GM18502 (cell line): ENCODE measurements around the gene VEGFB.

Experiments used
- ATAC-seq: cut with Tn5 transposase; IDR thresholded peaks from one replicate; pipeline ENCODE4 v1.9.1; 2021; ENCODE audit warnings: mild to moderate bottlenecking; ENCODE audit not compliant: unreplicated experiment, poor library complexity

Gene VEGFB

GRCh38 chr11:64258356-64258755 lies 24.0 kb downstream of the VEGFB start:
- ATAC-seq: no peak

GRCh38 chr11:64258946-64259532 lies 24.7 kb downstream of the VEGFB start:
- ATAC-seq: no peak

DNA sequence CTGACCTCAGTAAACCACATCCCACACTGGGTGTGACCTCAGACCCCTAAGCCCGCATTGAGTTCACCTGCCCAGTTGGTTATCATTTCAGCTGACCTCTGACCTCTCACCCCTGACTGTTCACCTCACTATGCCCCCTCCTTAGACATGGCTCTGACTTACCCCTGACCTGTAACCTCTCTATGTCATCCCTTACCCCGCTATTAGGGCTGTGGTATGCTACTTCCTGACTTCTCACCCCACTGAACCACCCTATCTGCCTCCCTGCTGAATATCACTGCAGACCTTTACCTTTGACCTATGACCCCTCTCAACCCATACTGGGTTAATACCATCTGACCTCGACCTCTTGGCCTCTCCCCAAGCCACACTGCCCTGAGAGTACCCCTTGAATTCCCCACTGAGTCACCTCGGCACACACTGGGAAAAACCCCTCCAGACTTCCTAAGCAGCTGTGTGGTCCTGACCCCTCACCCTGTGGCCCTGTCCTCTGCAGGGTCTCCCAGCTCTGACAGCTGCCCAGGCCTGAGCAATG lies 25.2 kb downstream of the VEGFB start:
- ATAC-seq: no peak

DNA sequence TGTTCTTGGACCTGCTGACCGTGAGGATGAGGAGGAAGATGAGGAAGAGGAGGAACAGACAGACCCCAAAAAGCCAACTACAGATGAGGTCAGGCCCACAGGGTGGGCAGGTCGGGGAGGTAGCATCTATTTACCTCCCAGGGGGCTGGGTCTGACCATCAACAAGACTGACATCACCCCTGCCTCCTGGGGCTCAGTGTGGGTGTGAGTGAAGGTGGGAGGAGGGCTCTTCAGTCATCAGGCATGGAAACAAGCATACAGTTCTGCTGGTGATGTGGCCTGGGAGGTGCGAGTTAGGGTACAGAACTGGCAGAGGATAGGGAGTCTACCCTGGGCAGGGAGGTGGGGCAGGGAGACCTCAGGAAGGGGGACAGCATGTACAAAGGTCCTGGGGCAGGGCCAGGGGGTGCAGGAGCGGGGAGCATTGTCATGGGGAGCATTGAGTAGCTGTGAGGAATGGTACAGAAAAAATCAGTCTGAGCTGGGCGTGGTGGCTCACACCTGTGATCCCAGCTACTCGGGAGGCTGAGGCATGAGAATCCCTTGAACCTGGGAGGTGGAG lies 25.8 kb downstream of the VEGFB start:
- no peak for ATAC-seq

GRCh38 chr11:64261556-64262080 lies 27.2 kb downstream of the VEGFB start:
- ATAC-seq: no peak

DNA sequence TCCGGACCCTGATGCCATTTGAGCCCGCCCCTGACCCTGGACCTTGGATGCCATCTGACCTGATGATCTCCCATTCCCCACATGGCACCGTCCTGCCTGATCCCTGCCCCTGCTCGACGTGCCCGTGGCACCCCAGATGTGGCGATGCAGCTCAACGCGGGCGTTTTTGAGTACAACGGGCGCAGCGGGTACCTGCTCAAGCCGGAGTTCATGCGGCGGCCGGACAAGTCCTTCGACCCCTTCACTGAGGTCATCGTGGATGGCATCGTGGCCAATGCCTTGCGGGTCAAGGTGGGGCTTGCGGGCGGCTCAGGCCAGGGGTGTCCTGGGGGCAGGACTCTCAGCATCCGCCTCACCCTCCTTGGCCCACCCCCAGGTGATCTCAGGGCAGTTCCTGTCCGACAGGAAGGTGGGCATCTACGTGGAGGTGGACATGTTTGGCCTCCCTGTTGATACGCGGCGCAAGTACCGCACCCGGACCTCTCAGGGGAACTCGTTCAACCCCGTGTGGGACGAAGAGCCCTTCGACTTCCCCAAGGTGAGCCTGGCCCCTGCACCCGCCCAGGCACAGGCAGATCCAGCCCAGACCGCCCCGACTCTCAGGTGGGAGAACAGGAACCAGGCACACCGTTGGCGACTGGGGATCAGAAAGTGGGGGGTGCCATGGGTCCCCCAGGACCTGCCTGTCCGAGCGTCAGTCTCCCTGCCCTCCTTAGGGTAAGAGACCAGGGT lies 28.1 kb downstream of the VEGFB start:
- ATAC-seq: no peak

GRCh38 chr11:64263021-64263946 lies 28.9 kb downstream of the VEGFB start:
- ATAC-seq: no peak

GRCh38 chr11:64263947-64264317 lies 29.5 kb downstream of the VEGFB start:
- ATAC-seq: no peak

GRCh38 chr11:64264371-64264852 lies 30.0 kb downstream of the VEGFB start:
- no peak for ATAC-seq

GRCh38 chr11:64265176-64266160 lies 31.1 kb downstream of the VEGFB start:
- ATAC-seq: no peak

- ATAC-seq: no peak
Measured at GRCh38 chr11:64266339-64266738, 32.0 kb downstream of the VEGFB start.

DNA sequence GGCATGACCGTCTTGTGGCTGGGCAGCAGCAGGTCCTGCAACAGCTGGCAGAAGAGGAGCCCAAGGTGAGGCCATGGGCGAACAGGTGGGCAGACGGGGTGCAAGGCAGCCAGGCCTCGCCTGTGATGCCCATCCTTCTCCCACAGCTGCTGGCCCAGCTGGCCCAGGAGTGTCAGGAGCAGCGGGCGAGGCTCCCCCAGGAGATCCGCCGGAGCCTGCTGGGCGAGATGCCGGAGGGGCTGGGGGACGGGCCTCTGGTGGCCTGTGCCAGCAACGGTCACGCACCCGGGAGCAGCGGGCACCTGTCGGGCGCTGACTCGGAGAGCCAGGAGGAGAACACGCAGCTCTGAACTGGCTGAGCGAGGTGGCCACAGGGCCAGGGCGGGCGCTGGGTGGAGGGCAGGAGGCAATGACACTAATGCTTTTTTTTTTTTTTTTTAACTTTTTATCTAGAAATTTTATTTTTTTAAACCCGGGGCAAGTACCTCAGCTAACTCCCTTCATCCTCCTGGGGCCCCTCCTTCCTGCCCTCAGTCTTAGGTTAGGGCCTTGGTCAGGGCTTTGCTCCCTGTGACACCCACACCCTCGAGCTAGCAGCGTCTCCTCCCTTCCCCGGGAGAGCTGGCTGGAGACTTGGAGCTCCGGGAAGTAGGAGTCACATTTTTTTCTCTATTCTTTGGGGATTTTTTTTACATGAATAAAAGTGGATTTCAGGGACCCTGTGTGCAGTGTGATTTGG lies 33.0 kb downstream of the VEGFB start:
- ATAC-seq: no peak

DNA sequence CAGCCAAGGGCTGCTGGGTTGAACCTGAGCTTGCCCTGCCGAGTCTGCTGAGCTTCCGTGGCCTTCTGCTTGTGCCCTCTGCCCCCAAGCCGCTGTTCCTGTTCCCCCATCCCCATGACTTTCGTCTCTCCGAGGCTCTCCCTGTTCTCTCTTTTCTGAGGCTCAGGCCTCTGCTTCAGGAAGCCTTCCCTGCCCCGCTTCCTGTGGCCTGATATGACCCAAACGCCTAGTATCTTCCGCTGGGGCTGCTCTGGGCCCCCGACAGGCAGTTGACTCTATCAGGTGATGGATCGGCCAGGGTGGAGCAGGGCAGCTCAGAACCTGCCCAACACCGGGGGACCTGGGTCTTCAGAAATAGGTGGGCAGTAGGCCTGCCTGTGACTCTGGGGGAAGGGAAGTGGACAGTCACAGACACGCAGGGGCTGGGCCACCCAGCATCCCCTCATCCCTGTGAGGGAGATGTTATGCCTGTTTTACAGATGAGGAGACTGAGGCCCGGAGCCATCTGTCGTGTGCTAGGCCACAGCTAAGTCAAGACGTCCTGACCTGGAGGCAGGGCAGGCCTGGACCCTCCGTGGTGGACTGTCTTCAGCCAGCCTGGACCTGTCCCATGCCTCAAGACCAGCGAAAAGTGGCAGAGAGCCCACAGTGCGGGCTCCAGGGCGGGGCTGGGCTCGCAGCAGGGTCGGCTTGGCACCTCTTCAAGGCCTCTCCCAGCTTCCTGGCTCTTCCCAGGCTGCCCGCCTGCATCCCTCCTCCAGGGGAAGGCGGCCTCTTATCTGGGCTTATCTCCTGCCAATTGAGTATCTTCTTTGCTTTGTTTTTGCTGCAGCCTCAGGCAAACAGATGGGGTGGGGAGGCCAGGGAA lies 33.9 kb downstream of the VEGFB start:
- no peak for ATAC-seq

DNA sequence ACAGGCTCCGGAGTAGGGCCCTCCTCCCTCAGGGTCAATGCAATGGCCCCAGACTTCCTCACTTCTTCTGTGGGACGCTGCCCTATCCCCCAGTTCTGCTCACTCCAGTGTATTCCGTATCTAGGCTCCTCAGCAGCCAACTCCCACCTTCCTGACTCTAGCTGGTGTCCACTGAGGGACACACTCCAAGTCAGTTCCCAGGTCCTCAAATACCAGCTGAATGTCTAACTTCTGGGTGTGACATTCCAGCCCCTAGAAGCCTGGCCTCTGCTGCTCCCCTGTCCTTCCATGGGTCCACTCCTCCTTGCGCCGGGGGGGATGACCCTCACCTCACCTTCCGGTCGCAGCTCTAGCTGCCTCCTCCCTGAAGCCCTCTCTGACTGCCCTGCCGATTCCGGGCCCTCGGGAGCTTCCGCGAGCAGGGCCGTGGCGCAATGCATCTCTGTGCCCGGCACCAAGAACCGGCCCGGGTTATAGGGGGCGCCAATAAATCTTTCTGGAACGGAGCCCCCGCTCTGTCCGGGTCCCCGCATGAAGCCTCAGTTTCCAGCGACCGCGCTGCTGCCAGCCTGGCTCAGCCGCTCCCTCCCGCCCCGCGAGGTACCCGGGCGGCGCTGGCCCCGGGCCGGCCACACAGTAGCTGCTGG lies 34.6 kb downstream of the VEGFB start:
- ATAC-seq: peak; percentile 8

DNA sequence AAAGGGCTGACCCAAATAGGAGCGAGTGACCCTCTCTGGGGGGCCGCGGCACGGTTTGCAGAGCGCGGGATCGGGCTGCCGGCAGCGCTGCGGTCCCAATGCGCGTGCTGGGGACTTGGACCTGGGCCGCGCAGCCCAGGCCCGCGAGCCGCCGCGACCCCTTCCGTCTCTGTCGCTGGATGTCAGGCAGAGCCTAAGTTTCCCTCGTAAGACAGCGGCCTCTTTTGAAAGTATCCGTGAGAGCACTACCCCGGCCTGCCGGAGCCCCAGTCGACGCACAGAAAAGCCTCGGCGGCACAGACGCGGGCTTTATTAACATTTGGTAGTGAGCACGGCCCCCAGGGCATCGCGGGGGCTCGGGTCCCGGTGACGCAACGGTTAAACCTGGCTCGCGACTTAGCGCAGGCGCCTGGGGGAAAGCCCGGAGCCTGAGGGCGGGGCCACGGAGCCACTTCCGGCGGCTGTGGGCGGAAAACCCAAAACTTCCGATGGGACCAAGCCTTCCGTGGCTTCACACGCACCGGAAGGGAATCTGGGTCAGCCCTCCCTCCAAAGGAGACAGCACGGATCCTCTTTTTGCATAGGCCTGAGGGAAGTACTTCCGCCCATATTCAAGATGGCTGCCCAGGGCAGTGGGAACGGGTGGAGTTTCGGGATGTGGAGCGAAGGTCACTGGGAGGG lies 35.3 kb downstream of the VEGFB start:
- peak; percentile 64 for ATAC-seq

DNA sequence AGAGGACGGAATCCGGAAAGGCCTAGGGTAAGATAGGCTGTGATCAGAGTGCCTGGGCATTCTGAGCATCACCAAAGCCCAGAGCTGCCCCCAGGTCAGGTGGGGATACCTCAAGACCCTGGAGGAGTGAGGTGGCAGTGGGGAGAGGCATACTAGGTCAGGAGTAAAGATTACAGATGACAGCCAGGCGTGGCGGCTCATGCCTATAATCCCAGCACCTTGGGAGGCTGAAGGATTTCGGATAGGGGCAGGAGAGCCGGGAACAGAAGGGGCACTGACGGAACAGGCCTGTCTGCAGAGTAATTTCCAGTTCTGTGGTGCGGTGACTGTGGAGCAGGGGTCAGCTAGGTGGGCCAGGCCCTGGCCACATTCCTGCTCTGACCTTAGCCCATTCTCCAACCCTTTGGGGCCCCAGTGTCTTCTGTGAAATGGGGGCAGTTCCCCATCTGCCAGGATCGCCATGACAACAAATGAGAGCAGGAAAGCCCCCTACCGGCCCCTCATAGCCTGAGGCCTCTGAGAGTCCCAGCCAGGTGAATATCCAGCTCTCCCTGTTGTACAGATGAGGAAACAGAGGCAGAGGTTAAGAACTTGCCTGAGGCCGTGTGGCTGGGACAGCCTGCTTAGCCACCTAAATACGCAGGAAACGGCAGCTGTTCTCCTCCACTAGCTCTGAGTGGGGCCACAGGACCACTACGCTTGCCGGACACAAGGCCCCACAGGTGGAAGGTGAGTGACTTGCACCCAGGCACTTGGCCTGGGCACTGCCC lies 40.8 kb downstream of the VEGFB start:
- ATAC-seq: no peak
